NCI-H226 (cell line): ENCODE measurements around the gene SLC6A18.
"Not testable (repeated sequence)": the region's sequence is repeated elsewhere in the genome, so short reads cannot be mapped to it uniquely, and the experiment has no call there.

Experiments used
- DNase-seq: peaks from one replicate; pipeline ENCODE4 v3.0.0-alpha.2; 2015

The SLC6A18 gene

GRCh38 chr5:1279443-1280151 lies 54.4 kb downstream of the SLC6A18 start:
- no peak for DNase-seq

GRCh38 chr5:1280177-1281037 lies 55.2 kb downstream of the SLC6A18 start:
- no peak for DNase-seq

GRCh38 chr5:1281038-1281882 lies 56.1 kb downstream of the SLC6A18 start:
- DNase-seq = no peak

- DNase-seq = no peak
Measured at GRCh38 chr5:1282131-1282992, 57.2 kb downstream of the SLC6A18 start.

- not testable (repeated sequence) for DNase-seq
Measured at GRCh38 chr5:1282993-1283728, 58.0 kb downstream of the SLC6A18 start.

GRCh38 chr5:1283729-1284041 lies 58.5 kb downstream of the SLC6A18 start:
- not testable (repeated sequence) for DNase-seq

GRCh38 chr5:1284336-1284970 lies 59.3 kb downstream of the SLC6A18 start:
- DNase-seq = not testable (repeated sequence)

GRCh38 chr5:1285141-1285540 lies 60.0 kb downstream of the SLC6A18 start:
- DNase-seq = no peak

- no peak for DNase-seq
Measured at GRCh38 chr5:1285883-1286291, 60.7 kb downstream of the SLC6A18 start.

GRCh38 chr5:1288439-1289335 lies 63.5 kb downstream of the SLC6A18 start:
- no peak for DNase-seq

GRCh38 chr5:1289559-1289958 lies 64.4 kb downstream of the SLC6A18 start:
- not testable (repeated sequence) for DNase-seq

- not testable (repeated sequence) for DNase-seq
Measured at GRCh38 chr5:1290956-1291355, 65.8 kb downstream of the SLC6A18 start.

GRCh38 chr5:1291611-1292080 lies 66.5 kb downstream of the SLC6A18 start:
- no peak for DNase-seq

GRCh38 chr5:1292139-1292538 lies 67.0 kb downstream of the SLC6A18 start:
- DNase-seq = no peak

GRCh38 chr5:1292846-1293415 lies 67.8 kb downstream of the SLC6A18 start:
- no peak for DNase-seq

GRCh38 chr5:1293416-1294205 lies 68.4 kb downstream of the SLC6A18 start:
- no peak for DNase-seq

GRCh38 chr5:1294206-1294834 lies 69.1 kb downstream of the SLC6A18 start:
- no peak for DNase-seq
